ENCODE data around the gene ARL8A.
"Not testable (repeated sequence)": the region's sequence is repeated elsewhere in the genome, so short reads cannot be mapped to it uniquely, and the experiment has no call there.

Gene ARL8A

DNA sequence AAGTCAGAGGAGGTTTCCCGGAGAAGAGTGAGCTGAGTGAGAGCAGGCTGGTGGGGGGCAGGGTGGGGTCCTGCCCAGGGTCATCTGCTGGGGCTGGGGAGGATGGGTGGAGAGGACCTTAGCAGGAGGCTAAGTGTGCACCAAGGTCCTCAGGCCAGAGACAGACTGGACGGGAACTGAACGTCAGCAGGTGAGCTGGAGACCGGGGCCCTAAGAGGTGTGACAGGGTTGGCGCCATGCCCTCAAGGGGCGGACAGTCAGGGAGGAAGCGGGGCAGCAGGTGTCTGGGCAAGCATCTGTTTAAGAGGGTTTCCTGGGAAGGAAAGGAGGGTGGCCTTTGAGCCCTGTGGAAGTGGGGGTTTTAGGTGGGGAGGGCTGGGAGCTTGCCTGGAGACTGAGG, 29.5 kb upstream of the ARL8A start:
- no peak for DNase-seq (ENCODE audit: low read depth in 2 of 2)

DNA sequence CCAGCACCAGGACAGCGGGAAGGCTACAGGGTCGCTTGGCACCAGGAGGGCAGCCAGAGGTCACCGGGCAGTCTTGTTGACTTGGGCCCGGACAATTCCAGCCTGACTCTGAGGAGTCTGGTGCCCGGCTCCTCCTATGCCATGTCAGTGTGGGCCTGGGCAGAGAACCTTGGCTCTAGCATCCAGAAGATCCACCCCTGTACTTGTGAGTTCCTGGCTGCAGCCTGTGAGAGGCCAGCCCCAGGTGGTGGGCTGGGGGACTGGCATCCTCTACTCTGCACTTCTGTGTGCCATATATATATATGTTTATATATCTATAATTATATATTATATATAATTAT, 27.4 kb upstream of the ARL8A start:
- DNase-seq (ENCODE audit: low read depth in 2 of 2): no peak

DNA sequence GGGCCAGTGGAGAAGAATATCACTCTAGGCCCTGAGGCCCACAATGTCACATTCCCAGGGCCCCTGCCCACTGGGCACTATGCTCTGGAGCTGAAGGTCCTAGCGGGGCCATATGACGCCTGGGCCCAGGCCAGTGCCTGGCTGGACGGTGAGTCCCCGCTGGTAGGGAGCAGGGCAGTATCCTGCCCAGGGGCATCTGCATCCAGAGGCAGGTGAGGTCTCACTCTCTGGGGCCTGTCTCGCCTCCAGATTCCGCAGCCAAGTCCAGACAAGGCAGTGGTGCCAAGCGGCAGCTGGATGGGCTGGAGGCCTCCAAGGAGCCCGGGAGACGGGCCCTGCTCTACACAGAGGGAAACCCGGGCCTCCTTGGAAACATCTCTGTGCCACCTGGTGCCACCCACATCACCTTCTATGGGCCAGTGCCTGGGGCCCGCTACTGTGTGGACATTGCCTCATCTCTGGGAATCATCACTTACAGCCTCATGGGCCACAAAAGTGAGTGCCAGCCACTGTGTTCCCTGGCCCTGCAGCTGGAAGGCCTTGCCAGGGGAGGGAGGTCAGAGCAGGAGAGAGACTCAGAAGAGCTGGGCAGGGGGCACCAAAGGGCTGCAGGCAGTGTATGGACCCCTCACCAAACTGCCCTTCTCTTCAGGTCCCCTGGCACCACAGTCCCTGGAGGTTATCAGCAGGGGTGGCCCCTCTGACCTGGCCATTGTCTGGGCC, 26.9 kb upstream of the ARL8A start:
- no peak for DNase-seq (ENCODE audit: low read depth in 2 of 2)

DNA sequence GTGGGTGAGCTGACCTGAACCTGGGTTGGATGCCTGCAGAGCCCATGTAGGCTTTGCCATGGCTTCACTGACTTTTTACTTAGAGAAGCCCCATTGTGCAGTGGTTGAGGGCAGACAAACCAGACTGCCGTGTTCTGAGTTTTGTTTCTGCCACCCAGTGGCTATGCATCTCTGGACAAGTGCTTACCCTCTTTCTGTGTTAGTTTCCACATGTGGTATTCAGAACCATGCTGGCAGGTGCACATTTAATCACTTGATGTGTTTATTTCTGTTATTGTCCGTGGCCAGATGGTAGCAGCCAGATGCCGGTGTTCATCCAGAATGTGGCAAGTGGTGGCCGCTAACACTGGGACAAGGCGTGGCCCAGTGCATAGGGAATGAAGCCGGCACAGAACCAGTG, 26.2 kb upstream of the ARL8A start:
- no peak for DNase-seq (ENCODE audit: low read depth in 2 of 2)

DNA sequence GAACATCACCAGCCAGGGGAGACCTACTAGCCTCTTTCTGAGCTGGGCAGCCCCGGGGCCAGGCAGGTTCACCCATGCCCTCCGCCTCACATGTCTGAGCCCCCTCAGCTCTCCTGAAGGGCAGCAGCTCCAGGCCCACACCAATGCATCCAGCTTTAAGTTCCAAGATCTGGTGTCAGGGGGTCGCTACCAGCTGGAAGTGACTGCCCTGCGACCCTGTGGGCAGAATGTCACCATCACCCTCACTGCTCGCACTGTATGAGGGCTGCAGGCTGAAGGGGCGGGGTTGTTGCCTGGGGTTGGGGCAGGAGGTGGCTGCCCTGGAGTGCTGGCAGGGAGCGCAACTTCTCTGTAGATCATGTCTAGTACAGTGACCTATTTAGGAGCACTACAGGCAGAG, 24.3 kb upstream of the ARL8A start:
- DNase-seq (ENCODE audit: low read depth in 2 of 2): no peak

DNA sequence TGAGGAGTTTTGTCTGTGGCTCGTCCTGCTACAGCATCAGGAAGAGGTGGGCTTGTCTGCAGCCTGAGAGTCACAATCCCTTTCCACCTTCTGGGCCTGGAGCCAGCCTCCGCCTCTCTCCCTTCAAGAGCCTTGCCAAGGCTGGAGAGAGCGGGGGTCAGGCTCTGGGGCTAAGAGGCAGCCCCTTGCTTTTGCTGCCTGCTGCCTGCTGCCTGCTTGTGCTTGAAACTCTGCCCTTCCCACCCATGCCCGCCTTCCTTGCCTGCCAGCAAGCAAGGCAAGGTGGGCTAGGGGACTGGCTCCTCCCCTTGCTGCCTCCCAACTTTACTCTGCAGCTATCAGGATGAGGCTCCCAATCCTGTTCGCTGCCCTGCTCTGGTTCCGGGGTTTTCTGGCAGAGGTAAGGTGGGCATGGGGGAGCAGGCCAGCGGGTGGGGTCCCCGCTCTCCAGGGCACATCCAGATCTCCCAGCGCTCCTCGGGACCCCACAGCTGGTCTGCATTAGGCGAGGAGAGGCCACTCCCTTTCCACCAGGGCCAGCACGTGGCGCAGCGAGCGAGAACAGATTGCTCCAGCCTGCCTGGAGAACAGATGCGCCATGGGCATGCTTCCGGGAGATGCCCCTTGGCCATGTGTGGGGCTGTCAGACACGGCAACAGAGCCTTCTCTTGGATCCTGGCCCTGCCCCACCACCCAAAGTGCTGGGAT, 23.3 kb upstream of the ARL8A start:
- no peak for DNase-seq (ENCODE audit: low read depth in 2 of 2)

DNA sequence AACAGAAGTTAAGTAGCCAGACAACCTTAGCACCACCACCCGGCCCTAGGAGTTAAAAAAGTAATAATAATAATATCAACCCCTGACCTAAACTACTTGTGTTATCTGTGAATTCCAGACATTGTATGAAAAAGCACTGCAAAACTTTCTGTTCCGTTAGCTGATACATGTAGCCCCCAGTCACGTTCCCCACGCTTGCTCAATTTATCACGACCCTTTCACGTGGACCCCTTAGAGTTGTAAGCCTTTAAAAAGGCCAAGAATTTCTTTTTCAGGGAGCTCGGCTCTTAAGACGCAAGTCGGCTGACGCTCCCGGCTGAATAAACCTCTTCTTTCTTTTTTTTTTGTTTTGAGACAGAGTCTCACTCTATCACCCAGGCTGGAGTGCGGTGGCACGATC, 22.5 kb upstream of the ARL8A start:
- DNase-seq (ENCODE audit: low read depth in 2 of 2): not testable (repeated sequence)

DNA sequence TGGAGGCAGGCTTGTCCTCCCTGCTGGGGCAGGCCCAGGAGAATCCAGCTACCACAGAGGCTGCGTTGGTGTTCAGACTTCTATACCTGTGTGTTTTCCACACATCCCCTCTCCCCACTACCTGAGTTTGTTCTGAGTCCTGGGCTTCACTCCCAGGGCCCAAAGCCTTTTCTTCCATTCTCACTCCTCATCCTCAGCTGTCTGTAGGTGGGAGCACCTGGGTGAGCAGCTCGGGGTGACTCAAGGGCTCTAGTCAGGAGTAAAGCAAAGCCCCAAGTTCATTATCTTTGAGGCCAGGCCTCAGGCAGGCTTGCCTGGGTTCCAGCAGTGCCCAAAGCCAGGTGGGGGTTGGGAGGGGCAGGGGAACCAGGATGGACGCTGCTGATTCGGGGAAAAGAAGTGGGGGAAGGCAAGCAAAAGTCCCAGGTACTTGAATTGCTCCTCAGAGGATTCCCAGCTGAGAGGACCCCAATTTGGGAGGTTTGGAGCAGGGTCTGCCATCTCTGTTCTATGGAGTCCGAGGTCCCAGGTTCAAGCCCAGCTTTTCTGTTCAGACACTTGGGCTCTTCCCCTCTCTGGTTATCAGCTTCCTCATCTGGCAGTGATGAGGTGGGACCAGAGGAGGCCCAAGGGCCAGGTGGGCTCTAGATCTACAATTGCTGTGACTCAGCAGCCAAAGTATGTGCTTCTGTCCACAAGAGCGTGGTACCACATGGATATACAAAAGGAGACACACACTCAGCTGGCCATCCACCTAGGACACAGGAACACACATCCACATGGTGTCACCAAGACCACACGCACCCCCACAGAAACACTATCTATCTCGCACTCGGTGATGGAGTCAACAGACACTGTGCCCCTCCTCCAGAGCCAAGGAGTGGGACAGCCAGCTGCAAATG, 21.7 kb upstream of the ARL8A start:
- no peak for DNase-seq (ENCODE audit: low read depth in 2 of 2)

DNA sequence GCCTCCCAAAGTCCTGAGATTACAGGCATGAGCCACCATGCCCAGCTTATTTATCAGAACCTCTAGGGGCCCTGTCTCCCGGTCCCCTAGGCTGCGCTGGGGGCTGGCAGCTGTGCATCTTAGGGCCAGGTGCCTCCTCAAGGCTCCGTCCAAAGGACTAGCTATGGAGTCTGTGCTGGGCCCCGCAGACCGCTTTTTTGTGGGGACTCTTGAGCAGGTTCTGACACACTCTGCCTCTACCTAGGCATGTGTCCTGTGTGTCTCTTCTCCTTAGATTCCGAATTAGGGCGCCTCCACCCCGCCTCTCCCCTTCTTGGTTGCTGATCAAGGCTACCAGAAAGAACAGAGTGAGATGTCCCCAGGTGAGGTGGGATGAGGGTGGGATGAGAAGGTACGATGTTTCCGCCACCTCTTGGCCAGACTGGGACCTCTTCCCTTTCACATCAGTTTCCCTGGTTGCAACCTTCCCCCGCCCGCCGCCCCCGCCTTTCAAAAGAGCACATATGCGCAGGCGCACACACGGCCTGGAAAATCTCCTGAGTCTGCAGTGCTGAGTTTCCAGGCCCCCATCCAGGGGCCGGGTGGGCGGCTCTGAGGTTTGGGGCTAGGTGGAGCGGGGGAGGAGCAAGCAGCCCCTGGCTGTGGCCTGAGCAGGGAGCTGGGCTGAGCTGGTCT, 20.9 kb upstream of the ARL8A start:
- peak; percentile 65 to 71 for DNase-seq (ENCODE audit: low read depth in 2 of 2)

DNA sequence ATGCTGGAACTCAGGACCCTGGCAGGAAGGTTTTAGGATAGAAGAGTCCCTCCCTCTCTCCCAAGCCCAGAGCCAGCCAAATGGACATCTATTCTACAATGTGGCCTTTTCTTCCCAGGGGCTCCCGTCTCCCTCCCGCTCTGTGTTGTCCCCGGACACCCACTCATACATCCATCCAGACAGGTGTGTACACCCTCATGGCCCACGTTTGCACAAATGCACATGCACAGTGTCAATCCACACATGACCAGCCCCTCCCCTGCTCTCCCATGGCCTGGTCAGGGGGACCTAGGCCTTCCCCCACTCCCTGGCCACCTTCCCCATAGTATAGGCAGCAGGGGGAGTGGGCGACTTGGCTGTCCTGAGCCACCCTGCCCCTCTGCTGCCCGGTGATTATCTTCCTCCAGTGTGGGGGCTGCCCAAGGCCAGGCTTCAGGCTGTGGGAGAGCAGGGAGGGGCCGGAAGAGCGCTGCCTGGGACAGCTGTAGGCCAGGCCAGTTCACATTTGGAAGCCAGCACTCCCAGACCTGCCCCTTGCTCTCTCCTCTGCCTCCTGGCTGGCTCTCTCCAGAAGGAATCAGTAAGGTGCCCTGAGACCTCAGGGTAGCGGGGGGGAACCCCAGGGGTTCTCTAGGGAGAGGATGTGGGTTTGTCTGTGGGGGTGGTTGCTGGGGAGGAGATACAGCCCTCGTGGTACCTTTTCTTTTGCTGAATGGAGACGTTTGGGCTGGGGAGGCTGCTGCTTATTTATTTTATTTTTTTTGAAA, 19.9 kb upstream of the ARL8A start:
- DNase-seq (ENCODE audit: low read depth in 2 of 2): no peak

DNA sequence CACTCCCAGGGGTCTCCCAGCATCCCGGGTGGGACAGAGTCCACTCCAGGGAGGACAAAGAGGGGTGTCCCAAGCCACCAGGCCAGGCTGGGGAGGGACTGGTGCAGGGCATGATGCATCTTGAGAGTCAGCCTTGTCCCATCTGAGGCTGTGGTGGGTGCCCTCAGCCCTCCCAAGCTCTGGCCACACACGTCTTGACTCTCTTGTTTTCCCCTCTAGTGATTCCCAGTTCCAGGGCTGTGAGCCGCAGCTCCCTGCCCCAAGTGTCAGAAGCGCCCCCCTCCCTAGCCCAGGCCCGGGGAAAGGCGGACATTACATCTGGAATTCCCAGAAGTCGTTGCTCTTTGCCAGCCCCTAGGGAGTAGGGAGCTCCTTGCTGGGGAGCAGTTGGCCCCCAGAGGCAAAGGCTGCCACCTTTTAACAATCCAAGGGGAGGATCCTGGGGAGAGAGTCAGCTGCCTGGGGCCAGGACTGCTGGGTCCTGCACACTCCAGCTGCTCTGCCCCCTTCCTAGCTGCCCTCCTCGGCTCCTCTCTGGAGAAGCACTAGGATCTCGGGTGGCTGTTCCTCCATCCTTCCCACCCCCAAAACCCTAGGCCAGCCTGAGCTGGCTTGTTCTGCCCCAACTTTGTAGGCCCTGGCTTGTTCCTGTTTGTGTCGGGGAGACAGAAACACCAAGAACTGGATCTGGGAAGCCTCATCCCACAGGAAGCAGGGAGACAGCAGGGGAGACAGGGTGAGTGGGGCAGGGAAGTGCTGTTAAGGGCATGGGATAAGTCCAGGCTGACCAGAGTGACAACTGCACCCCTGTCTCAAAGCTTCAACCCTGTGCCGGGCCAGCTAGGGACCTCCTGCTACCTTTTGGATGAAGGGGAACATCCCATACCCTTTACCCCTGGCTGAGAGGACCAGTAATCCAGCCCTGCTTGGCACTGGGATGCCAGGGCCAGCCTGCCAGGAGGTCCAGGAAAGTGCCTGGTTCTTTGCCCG, 19.0 kb upstream of the ARL8A start:
- no peak for DNase-seq (ENCODE audit: low read depth in 2 of 2)

DNA sequence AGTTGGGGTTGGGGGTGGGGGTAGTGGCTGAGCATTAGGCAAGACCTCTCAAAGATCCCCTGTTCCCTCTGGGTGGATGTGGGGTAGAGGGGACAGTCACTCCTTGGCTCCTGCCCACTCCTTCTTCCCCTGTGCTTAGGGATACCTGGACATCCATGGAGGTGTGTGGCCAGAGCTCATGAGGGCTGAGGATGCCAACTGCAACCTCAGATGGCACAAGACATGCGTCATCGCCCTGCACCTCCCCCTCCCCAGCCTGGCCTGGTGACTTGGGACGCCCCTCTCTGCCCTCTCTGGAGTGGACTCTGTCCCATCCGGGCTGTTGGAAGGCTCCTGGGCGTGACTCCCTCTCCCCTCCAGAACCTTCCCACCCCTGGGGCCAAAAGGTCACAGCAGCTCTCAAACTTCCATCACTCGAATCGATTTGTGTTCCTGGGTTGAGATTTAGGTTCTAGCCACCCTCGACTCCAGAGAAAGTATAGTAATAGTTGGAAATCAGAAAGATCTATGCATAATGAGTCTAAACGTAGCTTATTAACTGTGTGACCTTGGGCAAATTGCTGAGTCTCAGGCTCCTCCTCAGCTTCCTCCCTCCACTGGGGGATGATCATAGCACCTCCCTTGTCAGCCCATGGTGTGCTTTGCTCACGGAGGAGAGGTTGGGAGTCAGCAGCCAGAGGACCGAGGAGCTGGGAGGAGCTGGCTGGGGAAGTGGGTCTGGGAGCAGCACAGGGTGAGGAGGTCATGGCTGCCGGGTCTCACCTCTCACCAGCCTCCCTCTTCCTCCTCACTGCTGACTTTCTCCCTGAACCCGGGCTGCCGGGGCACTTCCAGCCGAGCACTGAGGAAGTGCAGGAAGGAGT, 18.1 kb upstream of the ARL8A start:
- DNase-seq (ENCODE audit: low read depth in 2 of 2): no peak

DNA sequence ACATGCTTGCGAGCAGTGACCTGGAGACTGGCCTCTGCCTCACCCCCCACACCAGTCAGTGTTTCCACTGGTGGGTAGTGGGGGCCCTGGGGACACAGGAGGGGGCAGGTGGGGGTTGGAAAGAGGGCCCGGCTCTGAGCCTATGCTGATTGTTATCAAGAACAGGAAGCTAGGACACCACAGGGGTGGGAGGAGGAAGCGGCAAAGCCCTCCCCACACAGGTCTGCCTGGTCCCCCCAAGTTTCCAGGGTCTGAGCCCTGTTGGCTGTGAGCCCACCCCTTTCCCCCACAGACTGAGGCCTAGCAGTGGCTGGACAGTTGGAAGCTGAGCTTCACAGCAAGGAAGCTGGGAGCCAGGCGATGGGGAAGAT, 17.5 kb upstream of the ARL8A start:
- DNase-seq (ENCODE audit: low read depth in 2 of 2): peak in 1 of 2 donors; percentile 67

DNA sequence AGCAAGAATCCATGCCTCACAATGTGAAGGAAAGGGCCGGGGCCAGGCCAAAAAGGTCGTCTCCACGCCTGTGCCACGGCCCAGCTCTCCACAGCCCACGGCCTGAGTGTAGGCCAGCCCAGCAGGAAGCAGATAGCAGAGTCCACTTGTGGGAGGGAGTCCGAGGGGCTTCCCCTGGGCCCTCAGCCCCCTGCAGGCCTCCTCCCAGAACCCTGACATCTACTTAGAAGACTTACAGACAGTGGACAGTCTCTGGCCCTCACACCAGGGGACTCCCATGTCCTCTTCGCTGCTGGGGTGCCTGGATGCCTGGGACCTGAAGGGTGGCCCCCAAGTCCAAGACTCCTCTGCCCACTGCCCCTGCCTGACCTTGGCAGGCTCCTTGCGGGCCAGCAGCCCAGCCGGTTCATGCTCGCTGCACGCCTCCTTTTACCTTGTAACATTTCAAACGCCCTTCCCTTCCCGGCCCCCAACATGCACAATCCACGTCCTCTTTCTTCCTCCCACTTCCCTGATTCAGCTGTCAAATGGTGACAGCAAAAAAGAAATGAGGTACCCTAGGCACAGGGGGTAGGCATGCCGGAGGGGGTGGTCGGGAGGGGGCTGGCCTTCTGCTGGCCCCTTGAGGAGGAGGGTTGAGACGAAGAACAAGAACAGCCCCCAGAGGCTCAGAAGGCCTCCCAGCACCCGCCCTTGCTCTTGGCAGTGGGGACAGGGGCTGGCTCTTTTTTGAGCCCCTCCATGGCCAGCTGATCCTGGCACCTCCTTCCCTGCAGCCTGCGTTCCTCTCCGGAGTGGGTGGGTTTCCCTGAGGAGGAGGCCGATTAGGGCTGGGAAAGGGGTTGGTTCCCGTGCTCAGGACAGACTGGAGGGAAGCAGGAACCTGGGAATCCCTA, 16.9 kb upstream of the ARL8A start:
- DNase-seq (ENCODE audit: low read depth in 2 of 2): no peak

DNA sequence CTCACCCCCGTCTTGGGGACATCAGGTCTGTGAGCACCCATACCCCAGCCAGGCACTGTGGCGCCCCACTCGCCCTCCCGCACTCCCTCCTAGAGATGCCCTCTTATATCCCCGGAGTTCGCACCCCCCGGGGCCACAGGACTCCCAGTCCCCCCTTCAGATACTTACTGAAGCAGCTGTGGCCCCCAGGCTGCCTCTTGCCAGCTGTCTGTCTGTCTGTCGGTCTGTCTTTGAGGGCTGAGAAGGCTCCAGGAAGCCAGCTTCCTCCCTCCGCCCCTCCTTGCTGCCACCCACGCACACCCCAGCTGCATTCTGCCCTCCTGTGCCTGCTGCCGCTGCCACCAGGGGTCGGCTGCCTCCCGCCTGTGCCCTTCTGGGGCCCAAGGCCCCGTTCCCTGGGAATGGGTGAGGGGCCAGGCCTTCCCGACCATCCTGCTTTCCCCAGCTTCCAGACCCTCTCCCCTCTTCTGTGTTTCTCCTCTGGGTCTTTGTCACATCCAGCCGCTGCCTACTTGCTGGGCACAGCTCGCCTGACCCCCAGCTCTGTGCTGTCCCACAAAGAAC, 15.9 kb upstream of the ARL8A start, which contains the start of gene PTPN7:
Gene PTPN7, minus strand, starts transcription at position 226 of the 564 bp plus-strand sequence. CDS start 1,200 bp downstream, outside the sequence.
- DNase-seq (ENCODE audit: low read depth in 2 of 2): peak; percentile 87 to 89

DNA sequence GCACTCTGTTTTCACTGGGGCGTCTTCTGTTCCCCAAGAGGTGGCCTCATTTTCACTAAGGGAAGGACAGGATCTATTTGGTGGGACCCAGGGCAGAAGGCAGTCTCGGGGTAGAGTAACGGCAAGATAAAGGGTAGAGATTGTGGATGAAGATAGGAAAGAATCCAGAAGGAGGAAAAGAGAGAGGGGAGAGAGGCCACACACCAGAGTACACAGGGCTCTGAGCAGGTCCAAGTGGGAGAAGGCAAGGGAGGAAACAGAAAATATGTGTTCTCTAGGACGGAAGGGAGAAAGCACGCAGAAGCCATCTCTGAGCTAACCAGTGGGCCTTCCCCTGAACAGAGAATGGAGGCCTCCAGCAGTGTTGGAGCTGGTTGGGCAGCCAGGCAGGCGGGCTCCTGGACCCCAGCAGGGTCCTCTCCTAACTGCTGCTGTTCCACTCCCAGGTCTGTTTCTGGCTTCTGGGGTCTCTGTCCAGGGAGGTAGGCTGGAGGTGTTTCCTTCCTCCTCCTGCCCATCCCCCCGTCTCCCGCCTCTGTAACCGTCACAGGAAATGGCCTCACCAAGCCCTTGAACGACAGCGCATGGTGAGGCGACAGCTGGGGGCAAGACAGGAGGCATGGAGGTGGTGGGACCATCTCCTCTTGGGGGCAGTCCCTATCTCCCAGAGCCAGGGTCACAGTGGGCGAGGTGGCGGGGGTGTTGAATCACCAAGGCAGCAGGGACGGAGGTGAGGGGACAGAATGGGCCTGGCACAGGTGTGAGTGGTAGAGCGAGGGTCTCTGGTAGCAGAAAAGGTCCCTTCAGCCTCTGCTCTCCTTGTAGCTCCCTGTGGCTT, 15.2 kb upstream of the ARL8A start:
- DNase-seq (ENCODE audit: low read depth in 2 of 2): peak; percentile 69 to 74
